ENCODE measurements around the gene GAREM1.

- TF ChIP-seq, protein P1, sequence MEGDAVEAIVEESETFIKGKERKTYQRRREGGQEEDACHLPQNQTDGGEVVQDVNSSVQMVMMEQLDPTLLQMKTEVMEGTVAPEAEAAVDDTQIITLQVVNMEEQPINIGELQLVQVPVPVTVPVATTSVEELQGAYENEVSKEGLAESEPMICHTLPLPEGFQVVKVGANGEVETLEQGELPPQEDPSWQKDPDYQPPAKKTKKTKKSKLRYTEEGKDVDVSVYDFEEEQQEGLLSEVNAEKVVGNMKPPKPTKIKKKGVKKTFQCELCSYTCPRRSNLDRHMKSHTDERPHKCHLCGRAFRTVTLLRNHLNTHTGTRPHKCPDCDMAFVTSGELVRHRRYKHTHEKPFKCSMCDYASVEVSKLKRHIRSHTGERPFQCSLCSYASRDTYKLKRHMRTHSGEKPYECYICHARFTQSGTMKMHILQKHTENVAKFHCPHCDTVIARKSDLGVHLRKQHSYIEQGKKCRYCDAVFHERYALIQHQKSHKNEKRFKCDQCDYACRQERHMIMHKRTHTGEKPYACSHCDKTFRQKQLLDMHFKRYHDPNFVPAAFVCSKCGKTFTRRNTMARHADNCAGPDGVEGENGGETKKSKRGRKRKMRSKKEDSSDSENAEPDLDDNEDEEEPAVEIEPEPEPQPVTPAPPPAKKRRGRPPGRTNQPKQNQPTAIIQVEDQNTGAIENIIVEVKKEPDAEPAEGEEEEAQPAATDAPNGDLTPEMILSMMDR (conservative IDR thresholded peaks at IDR 0.05 in 1 of 2, IDR thresholded peaks at IDR 0.05 in 1 of 2; ENCODE audit: low read depth in 1 of 2, low read length in 2 of 2) = no peak
- TF ChIP-seq EZH2 (IDR thresholded peaks at IDR 0.05; ENCODE audit: low read length, missing control alignments) = no peak
Observed at GRCh38 chr18:32446780-32447179, 23.9 kb downstream of the GAREM1 start.
